GM23248 (cell line): ENCODE measurements around the gene NPIPB2. TPM values are rescaled to one million over a fixed set of nuclear protein-coding genes. Genes with fewer than 3 reads are reported as not detected.

Experiments used
- DNase-seq: peaks from one replicate; pipeline ENCODE4 v3.0.0-alpha.2; 2015
- H2AFZ ChIP-seq: fragments of 200-600 bp; sonication (generic); 2 replicates; pipeline ENCODE4 v1.6.1; 2016; ENCODE audit warnings: antibody characterized with exemption
- H3F3A ChIP-seq: fragments of 200-600 bp; sonication (generic); 2 replicates; pipeline ENCODE4 v1.6.1; 2016; ENCODE audit warnings: mild to moderate bottlenecking, antibody characterized with exemption, mixed run types; ENCODE audit not compliant: insufficient read depth
- H3K27ac ChIP-seq: fragments of 200-600 bp; sonication (generic); 2 replicates; pipeline ENCODE4 v1.5.1; 2016; ENCODE audit warnings: mild to moderate bottlenecking
- H3K27me3 ChIP-seq: fragments of 200-600 bp; sonication (generic); replicated peaks from 2 replicates; pipeline ENCODE4 v1.6.1; 2016; ENCODE audit warnings: mild to moderate bottlenecking; ENCODE audit not compliant: insufficient read depth
- H3K36me3 ChIP-seq: fragments of 200-600 bp; sonication (generic); 2 replicates; pipeline ENCODE4 v1.6.1; 2016; ENCODE audit warnings: low read depth, mild to moderate bottlenecking
- H3K4me1 ChIP-seq: fragments of 200-600 bp; sonication (generic); 2 replicates; pipeline ENCODE4 v1.6.1; 2016; ENCODE audit warnings: mild to moderate bottlenecking; ENCODE audit not compliant: insufficient read depth
- H3K4me2 ChIP-seq: fragments of 200-600 bp; sonication (generic); one replicate; pipeline ENCODE4 v1.6.1; 2016; ENCODE audit warnings: mild to moderate bottlenecking; ENCODE audit not compliant: unreplicated experiment
- H3K4me3 ChIP-seq: fragments of 200-600 bp; sonication (generic); 2 replicates; pipeline ENCODE4 v1.5.1; 2016; ENCODE audit warnings: mild to moderate bottlenecking
- H3K79me2 ChIP-seq: fragments of 200-600 bp; sonication (generic); 2 replicates; pipeline ENCODE4 v1.6.1; 2016; ENCODE audit warnings: mild to moderate bottlenecking; ENCODE audit not compliant: insufficient read depth
- H3K9ac ChIP-seq: fragments of 200-600 bp; sonication (generic); 2 replicates; pipeline ENCODE4 v1.6.1; 2016; ENCODE audit warnings: mild to moderate bottlenecking
- H3K9me2 ChIP-seq: fragments of 200-600 bp; sonication (generic); 2 replicates; pipeline ENCODE4 v1.6.1; 2016; ENCODE audit warnings: mixed run types, mild to moderate bottlenecking, moderate library complexity; ENCODE audit not compliant: insufficient read depth
- H3K9me3 ChIP-seq: fragments of 200-600 bp; sonication (generic); one replicate; pipeline ENCODE4 v1.6.1; 2017; ENCODE audit warnings: low read depth
- H4K20me1 ChIP-seq: fragments of 200-600 bp; sonication (generic); 2 replicates; pipeline ENCODE4 v1.6.0; 2016; ENCODE audit not compliant: insufficient read depth
- EZH2 ChIP-seq: fragments of 200-600 bp; sonication (generic); IDR thresholded peaks from 2 replicates; pipeline ENCODE4 v1.6.1; 2018; ENCODE audit warnings: antibody characterized with exemption, mild to moderate bottlenecking; ENCODE audit not compliant: insufficient read depth, poor library complexity, severe bottlenecking
- EZH2phosphoT487 ChIP-seq: fragments of 200-600 bp; sonication (generic); IDR thresholded peaks from 2 replicates; pipeline ENCODE4 v1.6.1; 2018; ENCODE audit warnings: antibody characterized with exemption, moderate library complexity, mild to moderate bottlenecking, low read depth; ENCODE audit not compliant: insufficient read depth
- WGBS, 2 experiments: methylation state at CpG; one replicate each; pipeline ENCODE4 v1.1.6; 2015 to 2017; ENCODE audit warnings: low lambda C conversion rate in 2 of 2, low coverage in 1 of 2; ENCODE audit errors: missing lambda C conversion rate in 2 of 2; 5-methylcytosine and 5-hydroxymethylcytosine counted together
- in situ Hi-C: fragments of 300-500 bp; cut with MboI; formaldehyde crosslinking; loops from 2 replicates; pipeline ENCODE4 v1.15.0; 2020
- polyA plus RNA-seq: library from polyadenylated mRNA; unstranded; fragments of >200 nt; fragmentation: Nextera tagmentation; extraction: Ambion mirVana; gene quantifications from 2 replicates; pipeline ENCODE4 v1.2.1, GENCODE V29; 2016
- total RNA-seq: library from RNA; depleted of rRNA; stranded (reverse); fragments of >200 nt; shearing (Covaris generic); gene quantifications from 2 replicates; pipeline ENCODE4 v1.2.3, GENCODE V29; 2014

The NPIPB2 gene
- total and polyA plus RNA-seq, 2 experiments from 2014 or later = 0.65 to 2.0 TPM

DNA sequence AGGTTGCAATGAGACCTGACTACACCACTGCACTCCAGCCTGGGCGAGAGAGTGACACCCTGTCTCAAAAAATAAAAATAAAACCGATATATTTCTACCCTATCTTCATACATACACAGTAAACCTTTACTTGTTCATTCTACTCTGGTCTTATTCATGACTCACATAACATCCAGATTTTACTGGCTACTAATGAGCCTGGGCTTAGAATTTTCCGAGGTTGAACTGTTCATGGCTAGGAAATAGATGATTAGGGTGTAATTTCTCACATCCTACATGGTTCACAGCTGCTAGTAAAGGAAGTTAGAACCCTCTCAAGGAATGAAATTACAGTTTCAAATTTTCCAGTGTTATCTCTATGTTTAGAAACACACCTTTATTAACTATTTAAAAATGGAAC is 40.8 kb downstream of the NPIPB2 start:
- H3K4me1 ChIP-seq = peaks cover 21% of the 10 kb centered on the region

DNA sequence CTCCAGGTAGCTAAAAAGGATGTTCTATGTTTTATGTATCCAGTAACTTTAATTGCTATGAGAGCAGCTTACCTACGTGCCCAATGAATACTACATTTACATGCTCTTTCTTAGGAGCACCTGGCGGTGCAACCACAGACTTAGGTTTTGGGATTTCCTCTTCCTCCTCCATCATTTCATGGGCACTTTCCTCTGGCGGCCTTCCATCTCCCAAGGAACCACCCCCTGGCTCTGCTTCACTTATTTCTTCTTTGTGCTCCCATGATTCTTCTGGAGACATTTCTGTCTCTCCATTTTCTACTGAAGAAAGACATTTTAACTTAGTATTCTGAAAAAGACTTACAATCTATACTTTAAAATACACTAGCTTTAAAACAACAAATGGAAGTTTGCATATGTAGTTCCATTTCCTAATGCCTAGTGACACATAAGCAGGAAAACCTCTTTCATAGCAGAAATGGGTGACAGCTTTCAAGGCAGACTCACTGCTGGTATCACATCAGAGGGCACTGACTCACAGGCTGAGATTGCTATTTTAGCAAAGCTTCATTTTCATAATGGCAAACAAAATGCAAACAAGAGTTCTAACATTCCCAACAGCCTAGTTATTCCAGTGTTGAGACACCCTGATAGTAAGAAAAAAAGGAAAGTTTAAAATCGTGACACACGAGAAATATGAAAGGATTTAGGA is 45.2 kb downstream of the NPIPB2 start:
- Histone ChIP-seq H3K27ac (peak overlapping the region; percentile 79), H4K20me1 (peaks cover 6% of the 10 kb centered on the region; the same call in 1 of the 2 replicates), H3F3A (peaks cover 44% of the 10 kb centered on the region), H3K4me2 (peak overlapping the region; percentile 82), H3K4me1 (peaks cover 24% of the 10 kb centered on the region), H3K79me2 (peaks cover 97% of the 10 kb centered on the region), H3K9me2 (no peaks in the 10 kb centered on the region), H3K27me3 (no peaks in the 10 kb centered on the region), H3K36me3 (peaks cover 23% of the 10 kb centered on the region), H3K9me3 (no peaks in the 10 kb centered on the region), H2AFZ (no peak overlapping the region; the same call in 1 of the 2 replicates), H3K4me3 (peak overlapping the region; percentile 50), H3K9ac (peak overlapping the region; percentile 46)
- TF ChIP-seq EZH2phosphoT487 (no peak), EZH2 (no peak)
- 33 to 38% methylated on average over 5 of the region's 5 CpGs for WGBS, 2 experiments
- in situ Hi-C loops = no loop called here
- DNase-seq = peak; percentile 93

More for the DNA sequence above, 40.8 kb downstream of the NPIPB2 start:
- Histone ChIP-seq H3K9ac (no peak overlapping the region), H3K9me3 (no peaks in the 10 kb centered on the region), H3K27me3 (no peaks in the 10 kb centered on the region), H3K36me3 (no peaks in the 10 kb centered on the region), H3K4me3 (no peak overlapping the region), H3K79me2 (peaks cover 97% of the 10 kb centered on the region), H4K20me1 (peaks cover 14% of the 10 kb centered on the region; the same call in 1 of the 2 replicates), H2AFZ (no peak overlapping the region), H3K27ac (peak overlapping the region; percentile 5; the same call in 1 of the 2 replicates), H3K9me2 (no peaks in the 10 kb centered on the region), H3F3A (peaks cover 21% of the 10 kb centered on the region), H3K4me2 (no peak overlapping the region)
- TF ChIP-seq EZH2phosphoT487 (no peak), EZH2 (no peak)
- peak; percentile 64 for DNase-seq
- in situ Hi-C loops = no loop called here
- WGBS, 2 experiments = 65 to 67% methylated on average over 3 of the region's 3 CpGs

DNA sequence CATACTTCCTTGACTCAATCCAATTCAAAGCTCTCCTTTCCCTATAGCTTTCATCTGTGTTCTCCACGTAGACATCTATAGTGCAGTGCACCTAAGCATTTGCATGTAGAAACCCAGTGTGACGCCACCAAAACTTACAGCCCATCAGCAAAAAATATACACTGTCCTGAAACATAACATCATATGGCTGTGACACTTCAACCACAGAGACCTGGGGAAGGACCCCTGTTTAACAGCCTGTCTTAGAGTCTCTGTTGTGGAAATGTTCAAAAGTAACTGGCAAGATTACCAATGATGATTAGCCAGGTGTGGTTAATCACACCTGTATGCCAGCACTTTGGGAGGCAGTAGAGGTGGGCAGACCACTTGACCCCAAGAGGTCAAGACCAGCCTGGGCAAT is 48.3 kb downstream of the NPIPB2 start:
- TF ChIP-seq EZH2phosphoT487 = no peak
- TF ChIP-seq EZH2 = no peak
- in situ Hi-C loops = no loop called here
- WGBS, 2 experiments = 97 to 98% methylated on average over 2 of the region's 2 CpGs
- Histone ChIP-seq H4K20me1 (peaks cover 6% of the 10 kb centered on the region; the same call in 1 of the 2 replicates), H3K4me3 (no peak overlapping the region), H3K4me1 (peaks cover 20% of the 10 kb centered on the region), H3K4me2 (no peak overlapping the region), H3K9me2 (no peaks in the 10 kb centered on the region), H3F3A (peaks cover 44% of the 10 kb centered on the region), H3K9me3 (no peaks in the 10 kb centered on the region), H3K9ac (no peak overlapping the region), H3K27ac (no peak overlapping the region), H3K36me3 (peaks cover 35% of the 10 kb centered on the region), H3K27me3 (no peaks in the 10 kb centered on the region), H3K79me2 (peaks cover 88% of the 10 kb centered on the region), H2AFZ (no peak overlapping the region)
- DNase-seq = no peak

- no peak overlapping the region for H3K4me3 ChIP-seq
- H3K27ac ChIP-seq = no peak overlapping the region
- no peak for TF ChIP-seq EZH2
- TF ChIP-seq EZH2phosphoT487 = no peak
- no peaks in the 10 kb centered on the region for H3K9me3 ChIP-seq
- WGBS, 2 experiments = 96 to 97% methylated on average over 4 of the region's 4 CpGs
- peaks cover 18% of the 10 kb centered on the region for H3K4me1 ChIP-seq
- no peaks in the 10 kb centered on the region for H3K9me2 ChIP-seq
- H3K79me2 ChIP-seq = peaks cover 88% of the 10 kb centered on the region
- in situ Hi-C loops = no loop called here
- no peaks in the 10 kb centered on the region for H3K27me3 ChIP-seq
- peaks cover 41% of the 10 kb centered on the region for H3K36me3 ChIP-seq
- H2AFZ ChIP-seq = no peak overlapping the region
- H4K20me1 ChIP-seq = peaks cover 6% of the 10 kb centered on the region; the same call in 1 of the 2 replicates
- peaks cover 40% of the 10 kb centered on the region for H3F3A ChIP-seq
- no peak overlapping the region for H3K9ac ChIP-seq
- H3K4me2 ChIP-seq = no peak overlapping the region
- no peak for DNase-seq
Measured at GRCh38 chr16:11892761-11893160, 49.1 kb downstream of the NPIPB2 start.
